Superior temporal gyrus (tissue), 1 donor: ENCODE data around the gene ALG11.
A peak's percentile ranks its signal among the peaks of the same experiment; 100 is the strongest.

ENCODE experiments used
- DNase-seq: peaks from one replicate; pipeline ENCODE4 v3.0.0-alpha.2; 2016; ENCODE audit errors: extremely low spot score

ALG11 gene

GRCh38 chr13:51997641-51998330, 14.4 kb upstream of the ALG11 start:
- no peak for DNase-seq

GRCh38 chr13:51998723-51999509, 13.3 kb upstream of the ALG11 start:
- DNase-seq, result no peak

- DNase-seq, result peak; percentile 47
These were observed 12.7 kb upstream of the ALG11 start for GRCh38 chr13:51999510-51999911.

GRCh38 chr13:51999921-52000320, 12.3 kb upstream of the ALG11 start:
- DNase-seq, result no peak

GRCh38 chr13:52001120-52001731, 11.0 kb upstream of the ALG11 start:
- DNase-seq, result peak; percentile 71

- no peak for DNase-seq
These were observed 9.8 kb upstream of the ALG11 start for GRCh38 chr13:52002361-52002760.

DNA sequence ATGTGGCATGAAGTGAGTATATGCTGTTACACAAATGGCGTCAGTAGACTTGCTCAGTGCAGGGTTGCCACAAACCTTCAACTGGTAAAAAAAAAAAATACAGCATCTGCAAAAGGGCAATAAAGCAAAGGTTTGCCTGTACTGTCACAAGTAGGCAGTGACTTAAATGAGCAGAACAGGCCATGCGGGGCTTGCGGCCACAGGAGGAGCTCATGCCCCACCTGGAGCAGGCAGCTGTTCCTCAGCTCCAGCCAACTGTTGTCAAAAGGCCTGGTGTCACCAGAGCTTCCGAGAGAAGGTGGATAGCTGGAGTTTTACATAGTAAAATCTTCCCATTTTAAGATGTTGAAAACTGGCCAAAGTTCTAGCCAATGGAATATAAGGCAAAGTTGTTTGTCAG, 8.7 kb upstream of the ALG11 start:
- no peak for DNase-seq

DNA sequence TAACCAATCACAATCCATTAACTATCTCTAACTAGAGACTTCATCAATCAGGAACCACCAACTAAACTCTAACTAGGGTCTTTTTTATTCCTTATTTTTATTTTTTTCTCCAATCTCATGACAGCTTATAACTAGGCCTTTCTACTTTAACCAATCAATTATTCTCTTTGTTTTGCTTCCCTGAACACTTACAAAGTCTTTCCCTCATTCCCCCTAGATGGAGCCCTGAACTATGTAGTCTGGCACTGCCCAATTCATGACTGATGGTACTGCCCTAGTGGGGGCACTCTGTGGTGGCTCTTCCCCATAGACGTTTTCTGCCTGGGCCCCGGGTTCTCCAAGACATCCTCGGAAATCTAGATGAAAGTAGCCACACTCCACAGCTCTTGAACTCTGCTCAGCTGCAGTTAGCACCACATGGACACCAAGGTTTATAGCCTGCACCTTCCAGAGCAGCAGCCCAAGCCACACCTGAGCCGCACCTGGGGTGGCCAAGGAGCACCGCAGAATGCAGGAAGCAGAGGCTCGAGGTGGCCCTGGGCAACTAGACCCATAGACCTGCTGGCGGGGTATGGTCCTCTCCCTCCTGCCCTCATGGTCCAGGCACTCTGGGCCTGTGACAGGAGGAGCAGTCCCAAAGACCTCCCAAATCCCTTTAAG, 7.6 kb upstream of the ALG11 start:
- peak; percentile 29 for DNase-seq

DNA sequence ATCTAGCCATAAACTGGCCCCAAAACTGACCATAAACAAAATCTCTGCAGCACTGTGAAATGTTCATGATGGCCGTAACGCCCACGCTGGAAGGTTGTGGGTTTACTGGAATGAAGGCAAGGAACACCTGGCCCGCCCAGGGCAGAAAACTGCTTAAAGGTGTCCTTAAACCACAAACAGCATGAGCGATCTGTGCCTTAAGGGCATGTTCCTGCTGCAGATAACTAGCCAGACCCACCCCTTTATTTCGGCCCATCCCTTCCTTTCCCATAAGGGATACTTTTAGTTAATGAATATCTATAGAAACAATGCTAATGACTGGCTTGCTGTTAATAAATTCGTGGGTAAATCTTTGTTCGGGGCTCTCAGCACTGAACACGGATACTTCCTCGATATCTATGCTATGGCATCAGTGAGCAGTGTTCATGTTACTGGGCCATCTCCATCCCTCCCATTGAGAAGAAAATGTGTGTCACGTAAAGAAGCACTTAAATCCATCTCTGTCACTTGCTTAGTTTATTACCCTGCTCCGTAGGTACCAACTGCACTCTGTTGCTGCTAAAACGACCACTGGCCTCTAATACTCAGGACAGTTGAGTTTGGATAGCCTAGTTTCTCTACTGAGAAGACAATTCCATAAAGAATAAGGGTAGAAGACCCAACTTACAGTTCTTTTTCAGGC, 6.2 kb upstream of the ALG11 start:
- no peak for DNase-seq

- no peak for DNase-seq
These were observed 5.5 kb upstream of the ALG11 start for GRCh38 chr13:52006523-52007245.

GRCh38 chr13:52009946-52010345, 2.3 kb upstream of the ALG11 start:
- no peak for DNase-seq

DNA sequence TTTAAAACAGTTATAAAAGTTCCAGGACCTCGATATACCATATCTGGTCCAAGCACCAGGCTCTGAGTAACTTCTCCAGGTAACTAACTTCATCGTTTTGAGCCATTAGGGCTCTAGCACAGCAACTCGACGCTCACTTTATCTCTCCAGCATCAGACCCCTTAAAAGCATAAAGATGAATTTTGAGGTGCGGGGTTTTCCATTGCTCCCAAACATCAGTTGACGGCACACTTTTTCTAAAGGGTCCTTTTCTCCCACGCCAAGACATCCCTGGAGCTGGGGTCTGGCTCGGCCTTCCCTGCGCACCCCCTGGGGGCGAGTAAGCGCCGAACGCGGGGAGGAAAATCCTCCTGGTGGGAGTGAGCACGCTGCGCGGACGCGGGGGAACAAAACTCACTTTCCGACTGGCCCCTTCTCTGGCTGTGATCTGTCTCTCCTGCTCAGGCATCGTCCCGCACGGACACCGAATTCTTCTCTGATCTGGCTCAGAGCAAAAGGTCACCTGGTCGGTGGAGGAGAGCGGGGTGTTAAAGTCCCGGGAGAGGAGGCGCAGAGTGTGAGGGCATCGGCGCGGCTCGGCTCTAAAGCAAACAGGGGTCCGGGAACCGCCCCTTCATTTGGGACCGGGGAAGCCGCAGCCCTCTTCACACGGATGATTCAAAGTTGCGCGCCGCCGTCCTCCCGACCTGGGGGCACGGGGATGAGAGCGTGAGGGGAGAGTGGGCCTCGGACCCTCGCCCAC, 1.1 kb upstream of the ALG11 start, which contains the start of gene ATP7B:
Gene ATP7B (minus strand): TSS at position 561 of the 742 bp plus-strand sequence. CDS start 113 bp downstream, at position 448.
- no peak for DNase-seq

DNA sequence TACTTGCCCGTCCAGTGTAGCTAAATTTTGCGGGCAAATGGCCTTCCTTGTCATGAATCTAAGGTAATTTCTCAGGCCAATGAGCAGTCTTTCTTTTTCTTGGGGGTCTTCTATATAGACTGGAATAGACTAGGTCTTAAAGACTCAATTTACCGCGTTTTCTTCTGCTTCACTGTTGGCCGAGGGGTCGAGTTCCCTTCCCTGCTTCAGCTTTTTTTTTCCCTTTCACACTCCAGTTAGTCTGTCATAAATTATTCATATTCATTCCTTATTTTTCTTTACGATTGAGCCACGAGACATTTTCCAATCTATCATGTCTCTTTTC, 276 bp downstream of the ALG11 start:
- DNase-seq, result no peak

GRCh38 chr13:52016296-52016695, 4.1 kb downstream of the ALG11 start:
- no peak for DNase-seq

DNA sequence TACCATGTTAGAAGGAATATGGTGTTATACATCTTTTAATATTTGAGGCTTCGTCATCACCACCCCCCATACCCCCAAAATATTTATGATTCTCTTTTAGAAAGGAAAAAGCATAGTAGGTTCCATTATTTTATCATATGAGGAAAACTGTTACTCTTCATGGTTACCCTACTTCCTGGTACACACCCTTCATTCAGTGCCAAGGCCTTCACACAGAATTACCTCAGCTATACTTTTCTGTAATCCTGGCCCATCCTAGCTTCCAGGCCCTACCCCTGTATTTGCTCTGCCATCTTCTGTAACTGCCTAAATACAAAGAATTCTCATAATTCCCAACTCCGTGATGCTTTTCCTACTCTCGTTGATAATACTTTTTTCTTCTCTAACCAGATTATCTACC, 8.0 kb downstream of the ALG11 start:
- DNase-seq, result no peak

DNA sequence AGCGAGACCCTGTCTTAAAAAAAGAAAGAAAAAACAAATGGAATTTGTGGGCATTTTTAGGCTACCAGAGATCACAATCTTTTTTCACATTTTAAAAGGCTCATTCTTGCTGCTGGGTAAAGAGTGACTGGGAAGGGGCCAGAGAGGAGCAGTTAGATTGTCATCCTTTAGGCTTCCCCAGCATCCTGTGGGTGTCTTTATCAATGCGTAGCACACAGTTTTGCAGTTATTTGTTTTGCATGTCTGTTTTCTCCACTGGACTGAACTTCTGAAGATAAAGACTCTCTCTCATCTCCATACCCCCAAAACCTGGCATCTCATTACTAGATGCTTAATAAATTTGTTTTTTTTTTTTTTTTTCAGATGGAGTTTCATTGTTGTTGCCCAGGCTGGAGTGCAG, 10.2 kb downstream of the ALG11 start:
- no peak for DNase-seq

- no peak for DNase-seq
These were observed 12.3 kb downstream of the ALG11 start, which contains the start of gene UTP14C for GRCh38 chr13:52024481-52024880. UTP14C (plus strand) TSS chr13:52024691; CDS start chr13:52028805, 4,114 bp downstream.

DNA sequence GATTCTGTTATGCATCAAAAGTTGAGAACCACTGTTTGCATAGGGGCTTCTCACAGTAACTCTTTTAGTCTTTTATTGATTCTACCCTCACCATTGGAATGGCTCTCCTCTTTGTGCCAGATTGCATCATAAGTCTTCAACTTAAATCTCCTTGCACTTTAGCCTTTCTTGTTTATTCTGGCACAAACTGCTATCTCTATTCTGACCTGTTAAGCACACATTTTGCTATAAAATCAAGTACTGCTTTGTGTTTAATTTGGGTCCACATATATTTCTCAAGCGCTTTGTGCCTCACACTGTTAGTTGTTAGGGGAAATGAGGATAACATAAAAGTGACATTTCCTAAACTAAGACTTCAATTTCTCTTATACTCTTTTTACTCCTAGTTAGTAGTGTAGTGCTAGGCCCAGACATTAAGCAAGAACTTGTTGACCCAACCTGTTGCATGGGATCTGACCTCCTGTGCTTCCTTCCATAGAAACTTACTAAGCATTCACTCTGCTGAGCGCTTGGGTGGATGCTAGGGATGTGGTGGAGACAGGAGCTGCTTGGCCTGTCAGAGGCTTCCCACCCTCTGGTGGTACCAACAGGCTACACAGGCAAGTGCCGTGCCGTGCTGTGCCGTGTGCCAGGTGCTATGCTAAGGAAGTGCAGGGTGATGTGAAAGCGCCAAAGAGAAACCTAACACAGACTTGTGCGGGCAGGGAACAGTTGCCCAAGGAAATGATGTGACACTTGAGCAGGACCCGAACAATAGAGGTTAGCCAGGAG, 13.5 kb downstream of the ALG11 start:
- DNase-seq, result no peak

DNA sequence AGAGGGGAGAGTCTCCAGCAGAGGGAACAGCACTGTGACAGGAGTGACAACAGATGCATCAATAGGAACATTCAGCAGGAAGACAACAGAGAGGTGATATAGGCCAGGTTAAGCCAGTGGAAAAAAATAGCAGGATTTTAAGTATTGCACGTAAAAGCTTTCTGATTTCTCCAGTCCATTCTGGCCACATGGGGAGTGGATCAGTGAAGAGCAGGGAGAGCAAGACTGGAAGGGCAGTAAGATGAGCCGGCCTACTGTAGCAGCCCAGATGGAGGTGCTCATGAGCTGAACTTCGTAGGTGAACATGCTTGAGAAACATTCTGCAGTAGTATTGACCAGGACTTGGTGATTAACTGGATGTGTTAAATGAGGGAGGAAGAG, 14.0 kb downstream of the ALG11 start:
- DNase-seq, result no peak

GRCh38 chr13:52027832-52028231, 15.6 kb downstream of the ALG11 start:
- no peak for DNase-seq
